A549 (cell line): ENCODE measurements around the gene NSUN7. TPM values are rescaled to one million over a fixed set of nuclear protein-coding genes. Genes with fewer than 3 reads are reported as not detected.
"Not testable (repeated sequence)": the region's sequence is repeated elsewhere in the genome, so short reads cannot be mapped to it uniquely, and the experiment has no call there.

ENCODE experiments used
- ATAC-seq, 2 experiments: fragments of 200-7000 bp in 1 of 2; fragments of >200 bp in 1 of 2; cut with Nextera tagmentation in 1 of 2; cut with Tn5 transposase in 1 of 2; 3 replicates each; pipeline versions ENCODE4 v1.8.0 to v1.9.1; 2018 to 2020; ENCODE audit warnings: mild to moderate bottlenecking in 1 of 2, moderate library complexity in 1 of 2
- CTCF ChIA-PET: fragments of 300-600 bp; sonication (Branson Sonifier 250); formaldehyde crosslinking; extraction: SDS; loops from one replicate; lab custom pipeline; 2021; ENCODE audit warnings: antibody characterized with exemption, inconsistent platforms; lab: Yijun Ruan, JAX
- POLR2A ChIA-PET: fragments of 350-600 bp; formaldehyde crosslinking; extraction: SDS; loops from one replicate; lab custom pipeline; 2021; ENCODE audit warnings: antibody characterized with exemption, inconsistent platforms; lab: Yijun Ruan, JAX
- DNase-seq, 2 experiments: peaks; one replicate each; pipeline versions ENCODE4 v3.0.0 to v3.0.0-alpha.2; 2011 to 2016; ENCODE audit warnings: low read depth in 1 of 2, low spot score in 1 of 2
- FAIRE-seq: peaks from 2 replicates; lab custom pipeline; 2011; peaks lifted over from hg19 to GRCh38; lab: Jason Lieb, UNC
- H3K27ac ChIP-seq, 2 experiments: fragments of >200 bp; sonication (Bioruptor Twin); formaldehyde crosslinking; 3 replicates each; pipeline ENCODE4 v1.5.1; 2016 to 2017
- H3K4me1 ChIP-seq: fragments of >200 bp; sonication (Bioruptor Twin); formaldehyde crosslinking; 3 replicates; pipeline ENCODE4 v1.6.1; 2016
- H3K4me2 ChIP-seq: fragments of >200 bp; sonication (Bioruptor Twin); formaldehyde crosslinking; 3 replicates; pipeline ENCODE4 v1.6.1; 2016
- H3K4me3 ChIP-seq: fragments of >200 bp; sonication (Bioruptor Twin); formaldehyde crosslinking; 3 replicates; pipeline ENCODE4 v1.5.1; 2016
- H3K9me3 ChIP-seq: fragments of >200 bp; sonication (Bioruptor Twin); formaldehyde crosslinking; 3 replicates; pipeline ENCODE4 v1.6.1; 2016
- CBX2 ChIP-seq: fragments of 200-600 bp; sonication (generic); IDR thresholded peaks from 2 replicates; pipeline ENCODE4 v1.6.1; 2016; ENCODE audit warnings: low read depth, mild to moderate bottlenecking, borderline replicate concordance
- CEBPB ChIP-seq, 2 experiments: fragments of >200 bp in 1 of 2; sonication (Bioruptor Twin) in 1 of 2; formaldehyde crosslinking in 1 of 2; IDR thresholded peaks; 2 replicates each; pipeline ENCODE4 v1.6.1; 2012 to 2016
- CHD2 ChIP-seq: fragments of 150-350 bp; IDR thresholded peaks from 2 replicates; pipeline ENCODE4 v1.6.1; 2014; ENCODE audit warnings: low read length; ENCODE audit not compliant: partially characterized antibody
- CHD4 ChIP-seq: fragments of 200-600 bp; sonication (generic); IDR thresholded peaks from 2 replicates; pipeline ENCODE4 v1.6.1; 2016; ENCODE audit warnings: antibody characterized with exemption, mild to moderate bottlenecking, borderline replicate concordance
- EHF ChIP-seq: fragments of 250-450 bp; sonication (Bioruptor Pico); IDR thresholded peaks from 2 replicates; pipeline ENCODE4 v1.5.0; 2020; ENCODE audit warnings: mild to moderate bottlenecking
- EHMT2 ChIP-seq: fragments of 200-600 bp; sonication (generic); IDR thresholded peaks from 2 replicates; pipeline ENCODE4 v1.6.1; 2016; ENCODE audit warnings: antibody characterized with exemption, low read depth, mild to moderate bottlenecking, moderate library complexity
- ELK1 ChIP-seq: fragments of 150-350 bp; IDR thresholded peaks from 2 replicates; pipeline ENCODE4 v1.6.1; 2014; ENCODE audit warnings: low read depth, mild to moderate bottlenecking, low read length
- ESRRA ChIP-seq: fragments of 150-350 bp; IDR thresholded peaks from 2 replicates; pipeline ENCODE4 v1.6.1; 2014; ENCODE audit warnings: mild to moderate bottlenecking, low read length, borderline replicate concordance
- FOSL2 ChIP-seq, 2 experiments: fragments of 450-650 bp in 1 of 2; fragments of >200 bp in 1 of 2; sonication (Bioruptor Twin) in 1 of 2; formaldehyde crosslinking; IDR thresholded peaks; 2 replicates each; pipeline versions ENCODE4 v1.5.0 to v1.6.1; 2016 to 2020; ENCODE audit warnings: mild to moderate bottlenecking in 1 of 2, moderate library complexity in 1 of 2
- FOXS1 ChIP-seq: fragments of 250-450 bp; sonication (Bioruptor Pico); IDR thresholded peaks from 2 replicates; pipeline ENCODE4 v1.5.0; 2020; ENCODE audit warnings: mild to moderate bottlenecking, moderate library complexity
- HOXB13 ChIP-seq: fragments of 250-450 bp; sonication (Bioruptor Pico); IDR thresholded peaks from 2 replicates; pipeline ENCODE4 v1.5.0; 2020; ENCODE audit warnings: low read depth, mild to moderate bottlenecking, moderate library complexity
- HOXB5 ChIP-seq: fragments of 250-450 bp; sonication (Bioruptor Pico); IDR thresholded peaks from 2 replicates; pipeline ENCODE4 v1.5.0; 2020; ENCODE audit warnings: mild to moderate bottlenecking, moderate library complexity
- JUNB ChIP-seq: fragments of >200 bp; sonication (Bioruptor Twin); formaldehyde crosslinking; IDR thresholded peaks from 2 replicates; pipeline ENCODE4 v1.6.1; 2016
- KDM1A ChIP-seq: fragments of 200-600 bp; sonication (generic); IDR thresholded peaks from 2 replicates; pipeline ENCODE4 v1.6.1; 2016; ENCODE audit warnings: low read depth, mild to moderate bottlenecking
- KDM5A ChIP-seq: fragments of 200-600 bp; sonication (generic); IDR thresholded peaks from 2 replicates; pipeline ENCODE4 v1.6.1; 2016; ENCODE audit warnings: antibody characterized with exemption, mild to moderate bottlenecking
- MAFK ChIP-seq: fragments of 450-650 bp; IDR thresholded peaks from 2 replicates; pipeline ENCODE4 v1.6.1; 2014; ENCODE audit not compliant: partially characterized antibody
- MYC ChIP-seq: IDR thresholded peaks from 2 replicates; pipeline ENCODE4 v1.6.1; 2012; ENCODE audit warnings: mild to moderate bottlenecking, inconsistent platforms, low read length, improper control_type of control experiment, borderline replicate concordance
- NFE2L2 ChIP-seq: fragments of 150-350 bp; conservative IDR thresholded peaks from 2 replicates; pipeline ENCODE4 v1.6.1; 2014; ENCODE audit warnings: low read length
- NR3C1 ChIP-seq: fragments of >200 bp; sonication (Bioruptor Twin); formaldehyde crosslinking; IDR thresholded peaks from 3 replicates; pipeline ENCODE4 v1.6.1; 2017
- RNF2 ChIP-seq: fragments of 200-600 bp; sonication (generic); IDR thresholded peaks from 2 replicates; pipeline ENCODE4 v1.6.1; 2016; ENCODE audit warnings: low read depth, mild to moderate bottlenecking, antibody characterized with exemption, moderate library complexity, borderline replicate concordance
- SMC3 ChIP-seq: fragments of >200 bp; sonication (Bioruptor Twin); formaldehyde crosslinking; IDR thresholded peaks from 3 replicates; pipeline ENCODE4 v1.6.1; 2018; ENCODE audit warnings: inconsistent platforms
- SREBF2 ChIP-seq: fragments of 450-650 bp; IDR thresholded peaks from 2 replicates; pipeline ENCODE4 v1.6.1; 2014; ENCODE audit warnings: mild to moderate bottlenecking, moderate library complexity
- ZC3H11A ChIP-seq: fragments of 450-650 bp; IDR thresholded peaks from 2 replicates; pipeline ENCODE4 v1.6.1; 2014; ENCODE audit warnings: antibody characterized with exemption, mild to moderate bottlenecking
- WGBS: methylation state at CpG from one replicate; pipeline ENCODE4 v1.1.6; 2017; ENCODE audit errors: missing lambda C conversion rate; 5-methylcytosine and 5-hydroxymethylcytosine counted together
- polyA plus RNA-seq, 4 experiments: library from polyadenylated mRNA; depleted of rRNA in 3 of 4; stranded (reverse); fragments of >200 nt; fragmentation: RNase III in 1 of 4; extraction: RNeasy Plus Mini Kit Qiagen cat#74134 plus additional on column Dnase treatment in 1 of 4; gene quantifications; 2 replicates in 3 of 4; 3 replicates in 1 of 4; pipeline ENCODE4 v1.2.3, GENCODE V29; 2011 to 2017

Gene NSUN7
- polyA plus RNA-seq, 2 of the 4 experiments (the other 2 are of a cell fraction) = 0.65 to 1.4 TPM

GRCh38 chr4:40710484-40711254 lies 39.1 kb upstream of the NSUN7 start:
- ChIA-PET POLR2A (no interaction called here), CTCF (interaction anchor here (0.6 kb wide), 1 partner anchor 28 kb away, joined by 4 read pairs; no protein-coding TSS in a partner anchor)
- DNase-seq = no peak
- Histone ChIP-seq H3K27ac (no peak overlapping the region), H3K4me3 (no peak overlapping the region), H3K4me2 (0 out of 3 replicates have a peak overlapping the region, but pooled peaks have one; percentile 2), H3K9me3 (no peaks in the 10 kb centered on the region), H3K4me1 (peaks cover 5% of the 10 kb centered on the region; the same call in 1 of the 3 replicates)
- FAIRE-seq = no peak
- TF ChIP-seq CEBPB (IDR thresholded peaks at IDR 0.05) (peak; percentile 35 to 66; a peak in 3 of 4 replicates), FOXS1 (no peak), ESRRA (no peak), JUNB (no peak), HOXB5 (CRISPR knock-in tag) (no peak), SMC3 (no peak), CBX2 (no peak), RNF2 (no peak)
- no peak for ATAC-seq
- 38% methylated on average over 5 of the region's 5 CpGs for WGBS

GRCh38 chr4:40713001-40713400 lies 36.8 kb upstream of the NSUN7 start:
- CTCF ChIA-PET = interaction anchor here (0.7 kb wide), 1 partner anchor 189 kb away, joined by 3 read pairs; no protein-coding TSS in a partner anchor
- POLR2A ChIA-PET, H3K9me3 ChIP-seq, H3K4me2 ChIP-seq, ATAC-seq, H3K4me3 ChIP-seq, H3K4me1 ChIP-seq, DNase-seq, FAIRE-seq: not testable (repeated sequence)
- peak overlapping the region in 1 of 2 experiments; percentile 50; a peak in 1 of 6 replicates for H3K27ac ChIP-seq
- WGBS = 88% methylated on average over 3 of the region's 6 CpGs

GRCh38 chr4:40713798-40714197 lies 36.0 kb upstream of the NSUN7 start:
- 82% methylated on average over 2 of the region's 2 CpGs for WGBS
- no peak for TF ChIP-seq JUNB
- TF ChIP-seq, all 56 proteins: peak for 0
- Histone ChIP-seq H3K4me1 (peaks cover 11% of the 10 kb centered on the region), H3K4me3 (no peak overlapping the region), H3K9me3 (no peaks in the 10 kb centered on the region), H3K27ac (no peak overlapping the region), H3K4me2 (no peak overlapping the region)
- ATAC-seq (no peak), DNase-seq (no peak), FAIRE-seq (no peak)
- ChIA-PET CTCF (no interaction called here), POLR2A (no interaction called here)

- 51% methylated on average over 3 of the region's 3 CpGs for WGBS
- Histone ChIP-seq H3K4me1 (peaks cover 29% of the 10 kb centered on the region), H3K9me3 (no peaks in the 10 kb centered on the region), H3K4me2 (peak overlapping the region; percentile 47), H3K4me3 (no peak overlapping the region), H3K27ac (peak overlapping the region; percentile 54 to 65)
- no peak for DNase-seq
- FAIRE-seq = no peak
- ChIA-PET POLR2A (interaction anchor here (1.0 kb wide), 1 partner anchor 46 kb away, joined by 6 read pairs; no protein-coding TSS in a partner anchor), CTCF (interaction anchor here (0.5 to 2.1 kb wide), 32 partner anchors 10 to 916 kb away, joined by 3 to 12 read pairs (median 3); partner anchors contain the start of genes CHRNA9 and RBM47)
- ATAC-seq = peak in 1 of 2 experiments; percentile 63; a peak in 3 of 6 replicates
- no peak for TF ChIP-seq NFE2L2
- TF ChIP-seq EHMT2 = no peak
- no peak for TF ChIP-seq KDM5A
- no peak for TF ChIP-seq FOXS1
- no peak for TF ChIP-seq CHD4
- no peak for TF ChIP-seq SREBF2
- TF ChIP-seq NR3C1 = no peak
- TF ChIP-seq HOXB13 (CRISPR knock-in tag) = no peak
- TF ChIP-seq KDM1A = no peak
- TF ChIP-seq ZC3H11A = no peak
- TF ChIP-seq HOXB5 (CRISPR knock-in tag) = no peak
- TF ChIP-seq CEBPB (IDR thresholded peaks at IDR 0.05) = no peak
- no peak for TF ChIP-seq EHF (CRISPR knock-in tag)
- TF ChIP-seq FOSL2 (IDR thresholded peaks at IDR 0.05) = no peak
- no peak for TF ChIP-seq FOSL2 (CRISPR knock-in tag; IDR thresholded peaks at IDR 0.05)
- no peak for TF ChIP-seq ELK1
- no peak for TF ChIP-seq MYC
- no peak for TF ChIP-seq RNF2
- TF ChIP-seq CHD2 = no peak
- no peak for TF ChIP-seq MAFK
These were observed 31.2 kb upstream of the NSUN7 start for GRCh38 chr4:40718586-40718985.
